NCI-H128 (cell line): Measurements from ENCODE around the gene INTS4.
"Not testable (repeated sequence)": the region's sequence is repeated elsewhere in the genome, so short reads cannot be mapped to it uniquely, and the experiment has no call there.

ENCODE experiments used
- DNase-seq: peaks from one replicate; lab custom pipeline; 2025; ENCODE audit not compliant: unreplicated experiment; lab: John Stamatoyannopoulos, UW

Gene INTS4, protein sequence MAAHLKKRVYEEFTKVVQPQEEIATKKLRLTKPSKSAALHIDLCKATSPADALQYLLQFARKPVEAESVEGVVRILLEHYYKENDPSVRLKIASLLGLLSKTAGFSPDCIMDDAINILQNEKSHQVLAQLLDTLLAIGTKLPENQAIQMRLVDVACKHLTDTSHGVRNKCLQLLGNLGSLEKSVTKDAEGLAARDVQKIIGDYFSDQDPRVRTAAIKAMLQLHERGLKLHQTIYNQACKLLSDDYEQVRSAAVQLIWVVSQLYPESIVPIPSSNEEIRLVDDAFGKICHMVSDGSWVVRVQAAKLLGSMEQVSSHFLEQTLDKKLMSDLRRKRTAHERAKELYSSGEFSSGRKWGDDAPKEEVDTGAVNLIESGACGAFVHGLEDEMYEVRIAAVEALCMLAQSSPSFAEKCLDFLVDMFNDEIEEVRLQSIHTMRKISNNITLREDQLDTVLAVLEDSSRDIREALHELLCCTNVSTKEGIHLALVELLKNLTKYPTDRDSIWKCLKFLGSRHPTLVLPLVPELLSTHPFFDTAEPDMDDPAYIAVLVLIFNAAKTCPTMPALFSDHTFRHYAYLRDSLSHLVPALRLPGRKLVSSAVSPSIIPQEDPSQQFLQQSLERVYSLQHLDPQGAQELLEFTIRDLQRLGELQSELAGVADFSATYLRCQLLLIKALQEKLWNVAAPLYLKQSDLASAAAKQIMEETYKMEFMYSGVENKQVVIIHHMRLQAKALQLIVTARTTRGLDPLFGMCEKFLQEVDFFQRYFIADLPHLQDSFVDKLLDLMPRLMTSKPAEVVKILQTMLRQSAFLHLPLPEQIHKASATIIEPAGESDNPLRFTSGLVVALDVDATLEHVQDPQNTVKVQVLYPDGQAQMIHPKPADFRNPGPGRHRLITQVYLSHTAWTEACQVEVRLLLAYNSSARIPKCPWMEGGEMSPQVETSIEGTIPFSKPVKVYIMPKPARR

DNA sequence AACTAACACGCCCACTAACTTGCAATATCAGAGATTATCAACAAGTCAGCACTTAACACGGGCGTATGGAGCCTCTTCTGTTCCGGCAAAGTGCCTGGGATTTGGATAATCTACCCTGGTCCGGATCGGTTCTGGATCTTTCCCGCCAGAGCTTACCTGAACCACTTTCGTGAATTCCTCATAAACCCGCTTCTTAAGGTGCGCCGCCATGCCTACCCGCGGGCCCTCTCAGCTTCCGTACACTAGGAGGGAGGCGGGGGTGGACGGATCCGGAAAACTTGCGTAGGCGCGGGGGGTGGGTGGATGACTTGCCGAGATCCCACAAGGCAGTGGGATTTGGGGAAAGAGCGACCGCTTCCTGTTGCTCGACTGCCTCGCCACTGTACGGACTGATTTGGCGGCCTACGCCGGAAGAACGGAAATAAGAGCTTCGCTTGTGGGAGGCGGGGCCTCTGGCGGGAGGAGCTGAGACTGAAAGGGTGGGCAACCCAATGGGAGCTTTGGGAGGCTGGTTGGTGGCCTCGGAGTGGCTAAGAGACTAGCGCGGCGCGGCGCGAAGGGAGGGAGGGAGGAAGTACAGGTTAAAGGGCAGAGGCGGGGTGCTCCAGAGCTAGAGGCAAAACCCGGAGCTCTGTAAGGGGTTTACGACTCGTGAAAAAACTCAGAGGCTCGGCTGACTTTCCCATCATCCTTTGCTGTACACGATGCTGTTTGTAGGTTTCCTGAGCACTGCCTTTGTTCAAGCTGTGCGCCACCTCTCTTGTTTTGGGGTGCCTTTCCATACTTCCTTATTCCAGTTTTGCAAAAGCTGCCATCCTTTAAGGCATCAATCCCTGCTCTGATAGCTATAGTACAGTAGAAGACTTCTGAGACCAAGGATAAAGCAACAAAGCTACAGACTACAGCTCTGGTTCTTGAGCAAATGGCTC is at the start of gene INTS4:
TSS of gene INTS4 (minus strand) at position 235 of the 929 bp plus-strand sequence. CDS start at position 210, 25 bp downstream.
- peak; percentile 100 for DNase-seq

GRCh38 chr11:78041843-78042440 is 47.5 kb upstream of the INTS4 start:
- DNase-seq, result no peak

DNA sequence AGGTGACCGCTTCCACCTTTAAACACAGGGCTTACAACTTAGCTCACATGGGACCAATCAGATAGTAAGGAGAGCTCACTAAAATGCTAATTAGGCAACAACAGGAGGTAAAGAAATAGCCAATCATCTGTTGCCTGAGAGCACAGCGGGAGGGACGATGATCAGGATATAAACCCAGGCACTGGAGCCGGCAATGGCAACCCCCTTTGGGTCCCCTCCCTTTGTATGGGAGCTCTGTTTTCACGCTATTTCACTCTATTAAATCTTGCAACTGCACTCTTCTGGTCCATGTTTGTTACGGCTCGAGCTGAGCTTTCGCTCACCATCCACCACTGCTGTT is 46.9 kb upstream of the INTS4 start:
- DNase-seq, result not testable (repeated sequence)

- no peak for DNase-seq
Measured at GRCh38 chr11:78040691-78041379, 46.4 kb upstream of the INTS4 start.

- DNase-seq, result peak; percentile 49
Measured at GRCh38 chr11:78039919-78040671, 45.6 kb upstream of the INTS4 start.

DNA sequence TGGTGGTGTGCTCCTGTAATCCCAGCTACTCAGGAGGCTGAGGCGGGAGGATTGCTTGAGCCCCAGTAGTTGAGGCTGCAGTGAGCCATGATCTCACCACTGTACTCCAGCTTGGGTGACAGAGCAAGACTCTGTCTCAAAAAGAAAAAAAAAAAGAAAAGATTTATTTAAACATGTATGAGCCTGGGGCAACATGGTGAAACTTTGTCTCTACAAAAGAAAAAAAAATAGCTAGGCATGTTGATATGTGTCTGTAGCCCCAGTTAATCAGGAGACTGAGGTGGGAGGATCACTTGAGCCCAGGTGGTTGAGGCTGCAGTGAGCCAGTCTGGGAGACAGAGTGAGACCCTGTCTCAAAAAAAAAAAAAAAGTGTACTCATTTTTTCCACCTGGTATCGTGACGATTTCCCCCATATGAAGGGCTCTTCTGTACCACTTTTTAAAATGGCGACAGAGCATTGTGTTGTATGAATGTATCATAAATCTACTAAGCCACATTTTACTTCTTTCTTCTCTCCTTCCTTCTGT is 45.0 kb upstream of the INTS4 start:
- DNase-seq, result no peak

DNA sequence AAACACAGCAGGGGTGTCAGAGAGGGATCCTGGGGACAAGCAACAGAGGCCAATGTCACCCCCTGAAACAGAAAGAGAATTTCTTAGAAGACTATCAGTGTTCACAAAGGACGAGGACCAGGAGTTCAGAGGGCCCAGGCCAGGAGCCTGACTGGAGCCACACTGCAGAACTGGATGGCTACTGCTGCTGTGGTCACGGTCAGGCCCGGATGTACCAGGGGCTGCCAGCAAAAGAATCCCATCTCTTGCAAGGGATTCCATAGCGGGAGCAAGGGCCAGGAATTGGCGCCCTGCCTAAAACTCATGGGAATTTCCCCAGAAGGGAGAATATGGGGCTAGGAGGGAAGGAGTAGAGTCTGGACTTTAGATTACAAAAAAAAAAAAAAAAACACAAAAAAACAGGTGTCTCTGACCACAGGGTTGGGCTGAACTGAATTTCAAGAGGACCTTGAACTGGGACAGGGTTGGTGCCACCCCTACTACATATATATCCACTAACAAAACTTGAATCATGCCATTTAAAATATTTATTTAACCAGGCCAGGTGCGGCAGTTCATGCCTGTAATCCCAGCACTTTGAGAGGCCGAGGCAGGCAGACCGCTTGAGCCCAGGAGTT is 44.3 kb upstream of the INTS4 start:
- DNase-seq, result no peak

DNA sequence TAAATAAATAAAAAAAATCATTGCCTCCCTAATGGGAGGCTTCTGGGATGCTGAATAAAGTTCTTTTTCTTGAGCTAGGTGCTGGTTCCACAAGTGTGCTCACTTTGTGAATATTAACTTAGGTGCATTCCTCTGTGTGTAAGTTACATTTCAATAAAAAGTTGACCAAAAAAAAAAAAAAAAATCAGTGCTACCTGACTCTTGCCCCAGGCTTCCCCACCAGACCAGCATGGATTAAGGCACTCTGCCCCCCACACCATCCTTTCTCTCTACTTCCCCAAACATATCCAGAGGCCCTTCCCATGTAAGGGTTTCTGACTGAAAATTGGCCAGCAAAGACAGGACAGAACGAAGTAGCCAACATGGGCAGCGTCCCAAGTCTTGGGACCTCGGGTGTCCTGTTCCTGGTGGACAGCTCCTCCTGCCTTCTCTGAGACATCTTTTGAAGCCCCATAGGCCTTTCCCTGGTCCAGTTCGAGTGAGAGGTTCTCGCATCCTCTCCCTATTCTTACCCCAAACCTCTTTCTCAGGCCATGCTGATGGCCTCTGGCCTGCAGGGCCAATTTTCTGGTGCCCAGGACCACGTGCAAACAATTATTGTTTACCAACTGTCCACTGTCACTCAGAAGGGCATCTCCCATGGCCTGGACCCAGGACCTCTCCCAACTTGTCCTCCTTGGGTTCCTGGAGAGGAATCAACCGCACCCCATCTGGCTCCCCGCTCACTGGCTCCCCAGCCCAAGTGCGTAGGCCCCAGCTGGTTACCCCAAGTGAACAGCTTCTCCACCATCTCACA is 43.6 kb upstream of the INTS4 start:
- no peak for DNase-seq

DNA sequence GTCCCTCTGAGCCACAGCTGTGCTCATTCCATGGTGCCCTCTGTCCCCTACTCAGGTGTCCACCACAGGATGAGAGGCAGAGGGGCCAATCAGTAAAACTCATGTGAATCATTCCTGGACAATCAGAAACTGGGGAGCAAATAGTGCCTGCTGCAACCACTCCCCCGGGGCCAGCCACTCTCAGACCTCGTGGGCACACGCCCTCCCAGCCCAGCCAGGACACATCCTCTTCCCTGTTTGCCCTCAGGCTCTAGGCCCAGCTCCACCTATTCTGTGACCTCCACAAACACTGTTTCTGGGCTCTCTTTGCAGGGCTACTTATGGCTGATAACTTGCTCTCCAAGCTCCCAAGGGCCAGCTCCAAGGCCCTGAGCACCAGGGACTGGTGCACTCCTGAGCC is 42.6 kb upstream of the INTS4 start:
- DNase-seq, result no peak

GRCh38 chr11:78036313-78036712 is 41.8 kb upstream of the INTS4 start:
- DNase-seq, result no peak

DNA sequence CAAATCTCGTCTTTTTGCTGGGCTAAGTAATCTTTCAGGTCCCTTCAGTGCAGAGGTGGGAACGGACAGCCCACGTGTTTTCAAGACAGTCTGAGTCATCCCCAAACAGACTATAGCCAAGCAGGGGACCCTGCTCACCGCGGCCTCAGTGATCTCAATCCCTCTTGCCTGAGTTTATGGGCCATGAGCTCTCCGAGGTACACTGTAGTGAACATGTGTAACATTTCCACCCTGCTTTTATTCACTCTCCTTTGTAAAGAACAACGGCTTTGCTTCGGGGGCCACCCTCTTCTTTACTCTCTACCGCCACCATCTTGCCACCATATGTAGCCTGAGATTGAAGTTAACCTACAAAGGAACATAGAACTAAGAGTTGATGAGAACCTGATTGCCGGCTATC is 40.2 kb upstream of the INTS4 start:
- no peak for DNase-seq

DNA sequence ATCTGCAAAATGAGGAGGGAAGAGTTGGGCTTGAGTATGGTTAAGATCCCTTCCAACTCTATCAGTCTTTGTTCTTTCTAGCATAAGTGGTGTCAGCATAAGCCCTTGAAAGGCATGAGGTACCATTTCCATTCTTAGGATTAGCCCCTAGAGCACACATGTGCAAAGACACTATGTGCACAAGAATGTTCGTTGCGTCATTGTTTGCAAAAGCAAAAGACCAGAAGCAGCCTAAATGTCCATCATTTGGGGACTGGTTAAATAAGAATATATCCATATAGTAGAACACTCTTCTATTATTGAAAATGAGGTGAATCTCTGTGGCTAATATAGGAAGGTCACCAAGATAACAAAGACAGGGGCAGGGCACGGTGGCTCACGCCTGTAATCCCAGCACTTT is 38.6 kb upstream of the INTS4 start:
- DNase-seq, result no peak

DNA sequence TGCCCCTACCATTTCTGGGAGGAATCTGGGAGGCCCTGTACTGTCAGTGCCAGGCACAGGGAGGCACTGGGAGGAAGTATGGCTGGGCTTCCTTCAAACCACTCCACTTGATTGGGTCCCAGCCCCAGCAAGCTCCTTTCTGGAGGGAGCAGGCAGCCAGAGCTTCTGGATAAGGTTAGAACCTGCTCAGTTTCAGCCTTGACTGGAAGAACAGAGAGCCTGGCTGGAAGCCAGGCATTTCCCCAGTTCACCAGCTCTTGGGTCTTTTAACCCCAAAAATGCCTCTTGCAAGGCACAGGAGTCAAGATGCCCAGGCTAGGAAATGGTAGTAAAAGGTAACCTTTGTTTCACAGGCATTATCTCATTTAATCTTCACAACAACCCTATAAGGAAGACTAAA is 37.6 kb upstream of the INTS4 start:
- DNase-seq, result no peak

DNA sequence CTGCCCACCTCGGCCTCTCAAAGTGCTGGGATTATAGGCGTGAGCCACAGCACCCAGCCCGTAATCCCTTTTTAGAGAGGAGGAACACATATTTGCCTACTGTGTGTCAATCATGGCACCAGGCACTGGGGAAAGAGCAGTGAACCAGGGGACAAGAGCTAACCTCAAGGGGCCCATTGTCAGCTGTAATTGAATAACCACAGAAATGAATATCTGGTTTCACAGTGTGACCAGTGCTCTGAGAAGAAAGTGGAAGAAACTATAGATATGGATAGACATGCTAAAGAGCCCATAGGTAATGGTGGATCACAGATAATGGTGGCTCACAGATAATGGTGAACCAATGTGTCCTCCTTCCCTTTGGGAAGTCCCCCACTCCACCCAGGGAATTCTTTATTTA is 37.2 kb upstream of the INTS4 start:
- DNase-seq, result no peak

DNA sequence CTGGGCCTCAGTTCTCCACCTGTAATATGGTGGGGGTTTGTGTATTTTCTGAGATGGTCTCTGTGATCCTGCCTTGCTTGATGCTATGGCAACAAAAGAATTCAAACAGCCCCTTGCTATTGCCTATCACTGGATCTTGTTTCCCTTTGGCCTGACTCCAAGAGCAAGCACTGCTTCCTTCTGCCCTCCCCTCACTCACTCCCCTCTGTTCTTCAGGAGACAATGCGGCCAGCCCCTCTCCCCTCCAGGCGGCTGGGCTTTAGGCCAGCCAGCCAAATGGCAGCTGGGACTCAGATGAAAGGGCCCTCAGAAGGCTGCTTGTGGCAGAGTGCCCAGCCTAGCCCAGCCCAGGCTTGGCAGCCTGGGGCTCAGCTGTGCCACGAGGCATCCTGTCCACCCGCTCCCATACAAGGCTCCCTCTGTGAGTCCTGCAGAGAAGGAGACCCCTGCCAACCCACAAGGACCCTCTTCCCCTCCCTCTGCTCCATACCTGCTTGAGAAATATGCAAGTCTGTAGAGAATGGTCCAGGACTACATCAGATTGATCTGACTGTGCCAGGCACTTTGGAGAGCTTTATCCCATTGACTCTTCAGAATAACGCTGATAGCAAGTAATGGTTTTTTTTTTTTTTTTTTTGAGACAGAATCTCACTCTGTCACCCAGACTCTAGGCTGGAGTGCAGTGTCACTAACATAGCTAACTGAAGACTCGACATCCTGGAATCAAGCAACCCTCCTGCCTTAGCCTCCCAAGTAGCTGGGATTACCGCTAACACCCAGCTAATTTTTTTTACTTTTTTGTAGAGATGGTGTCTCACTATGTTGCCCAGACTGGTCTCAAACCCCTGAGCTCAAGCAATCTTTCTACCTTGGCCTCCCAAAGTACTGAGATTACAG is 36.2 kb upstream of the INTS4 start:
- peak; percentile 98 for DNase-seq

GRCh38 chr11:78028423-78028822 is 34.0 kb upstream of the INTS4 start:
- DNase-seq, result not testable (repeated sequence)

DNA sequence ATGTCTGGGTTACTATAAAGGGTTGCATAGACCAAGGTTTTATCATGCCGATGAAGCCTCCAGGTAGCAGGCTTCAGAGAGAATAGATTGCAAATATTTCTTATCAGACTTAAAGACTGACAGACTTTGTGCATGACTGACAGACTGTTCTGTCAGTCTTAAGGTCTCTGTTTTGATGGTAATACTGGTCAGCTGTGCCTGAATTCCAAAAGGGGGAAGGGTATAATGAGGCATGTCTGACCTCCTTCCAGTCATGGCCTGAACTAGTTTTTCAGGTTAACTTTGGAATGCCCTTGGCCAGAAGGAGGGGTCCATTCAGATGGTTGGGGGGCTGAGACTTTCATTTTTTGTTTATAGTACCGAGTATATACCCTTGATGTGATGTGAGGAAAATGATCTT is 33.3 kb upstream of the INTS4 start:
- no peak for DNase-seq
